ENCODE measurements around the gene ACTR3.

DNA sequence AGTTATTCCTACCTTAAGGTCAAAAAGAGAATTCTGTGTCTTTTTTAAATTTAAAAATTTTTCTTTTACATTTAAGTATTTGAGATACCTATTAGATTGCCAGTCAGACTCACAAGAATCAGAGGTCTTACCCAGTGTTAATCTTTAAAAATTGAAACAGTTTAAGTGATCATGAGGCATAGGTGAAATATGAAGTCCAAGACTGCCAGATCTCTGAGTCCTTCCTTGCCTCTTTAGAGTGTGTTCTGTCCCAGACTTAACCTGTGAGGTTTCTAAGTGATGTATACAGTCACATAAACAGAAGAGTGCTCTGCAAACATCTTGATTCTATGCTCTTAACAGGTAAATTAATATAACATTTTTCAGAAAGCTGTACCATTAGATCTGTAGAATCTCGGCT is 40.6 kb downstream of the ACTR3 start:
- TF ChIP-seq, protein P1, sequence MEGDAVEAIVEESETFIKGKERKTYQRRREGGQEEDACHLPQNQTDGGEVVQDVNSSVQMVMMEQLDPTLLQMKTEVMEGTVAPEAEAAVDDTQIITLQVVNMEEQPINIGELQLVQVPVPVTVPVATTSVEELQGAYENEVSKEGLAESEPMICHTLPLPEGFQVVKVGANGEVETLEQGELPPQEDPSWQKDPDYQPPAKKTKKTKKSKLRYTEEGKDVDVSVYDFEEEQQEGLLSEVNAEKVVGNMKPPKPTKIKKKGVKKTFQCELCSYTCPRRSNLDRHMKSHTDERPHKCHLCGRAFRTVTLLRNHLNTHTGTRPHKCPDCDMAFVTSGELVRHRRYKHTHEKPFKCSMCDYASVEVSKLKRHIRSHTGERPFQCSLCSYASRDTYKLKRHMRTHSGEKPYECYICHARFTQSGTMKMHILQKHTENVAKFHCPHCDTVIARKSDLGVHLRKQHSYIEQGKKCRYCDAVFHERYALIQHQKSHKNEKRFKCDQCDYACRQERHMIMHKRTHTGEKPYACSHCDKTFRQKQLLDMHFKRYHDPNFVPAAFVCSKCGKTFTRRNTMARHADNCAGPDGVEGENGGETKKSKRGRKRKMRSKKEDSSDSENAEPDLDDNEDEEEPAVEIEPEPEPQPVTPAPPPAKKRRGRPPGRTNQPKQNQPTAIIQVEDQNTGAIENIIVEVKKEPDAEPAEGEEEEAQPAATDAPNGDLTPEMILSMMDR (IDR thresholded peaks at IDR 0.05), result no peak
- TF ChIP-seq POLR2A (IDR thresholded peaks at IDR 0.05), result no peak
